Stimulated activated CD4-positive, alpha-beta T cell treated with anti-CD3 and anti-CD28 coated beads, Interleukin-2, amount 100 ng/mL, for 4 hours (primary cell): Measurements from ENCODE around the gene GFRA4.
"Not testable (repeated sequence)": the region's sequence is repeated elsewhere in the genome, so short reads cannot be mapped to it uniquely, and the experiment has no call there.

Experiments
- DNase-seq: peaks from one replicate; pipeline ENCODE4 v3.0.0-alpha.2; 2020; ENCODE audit warnings: low read depth

The GFRA4 gene

DNA sequence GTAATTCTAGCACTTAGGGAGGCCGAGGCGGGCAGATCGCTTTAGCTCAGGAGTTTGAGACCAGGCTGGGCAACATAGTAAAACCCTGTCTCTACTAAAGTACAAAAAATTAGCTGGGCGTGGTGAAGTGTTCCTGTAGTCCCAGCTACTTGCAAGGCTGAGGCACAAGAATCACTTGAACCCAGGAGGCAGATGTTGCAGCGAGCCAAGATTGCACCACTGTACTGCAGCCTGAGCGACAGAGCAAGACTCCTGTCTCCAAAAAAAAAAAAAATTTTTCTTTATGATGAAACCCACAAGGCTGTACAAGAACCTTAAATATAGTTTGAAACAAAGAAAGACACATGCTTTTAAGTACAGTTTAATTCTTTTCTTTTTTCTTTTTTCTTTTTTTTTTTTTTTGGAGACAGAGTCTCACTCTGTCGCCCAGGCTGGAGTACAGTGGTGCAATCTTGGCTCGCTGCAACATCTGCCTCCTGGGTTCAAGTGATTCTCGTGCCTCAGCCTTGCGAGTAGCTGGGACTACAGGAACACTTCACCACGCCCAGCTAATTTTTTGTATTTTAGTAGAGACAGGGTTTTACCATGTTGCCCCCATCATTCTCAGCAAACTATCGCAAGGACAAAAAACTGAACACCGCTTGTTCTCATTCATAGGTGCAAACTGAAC, 47.9 kb downstream of the GFRA4 start:
- not testable (repeated sequence) for DNase-seq

DNA sequence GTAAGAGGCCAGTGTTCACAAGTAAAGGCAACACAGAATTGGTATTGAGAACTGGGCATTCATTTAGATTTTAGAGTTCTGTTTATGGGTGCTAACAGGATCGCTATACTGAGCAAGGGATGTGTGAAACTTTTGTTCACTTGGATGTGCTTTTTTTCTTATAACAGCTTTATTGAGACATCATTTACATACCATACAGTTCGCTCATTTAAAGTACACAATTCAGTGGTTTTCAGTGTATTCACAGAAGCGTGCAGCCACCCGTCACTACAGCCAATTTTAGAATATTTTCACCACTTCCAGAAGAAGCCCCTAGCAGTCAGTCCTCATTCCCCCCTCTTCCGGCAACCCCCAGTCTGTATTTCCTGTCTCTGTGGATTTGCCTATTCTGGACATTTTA, 48.7 kb downstream of the GFRA4 start:
- DNase-seq, result no peak

DNA sequence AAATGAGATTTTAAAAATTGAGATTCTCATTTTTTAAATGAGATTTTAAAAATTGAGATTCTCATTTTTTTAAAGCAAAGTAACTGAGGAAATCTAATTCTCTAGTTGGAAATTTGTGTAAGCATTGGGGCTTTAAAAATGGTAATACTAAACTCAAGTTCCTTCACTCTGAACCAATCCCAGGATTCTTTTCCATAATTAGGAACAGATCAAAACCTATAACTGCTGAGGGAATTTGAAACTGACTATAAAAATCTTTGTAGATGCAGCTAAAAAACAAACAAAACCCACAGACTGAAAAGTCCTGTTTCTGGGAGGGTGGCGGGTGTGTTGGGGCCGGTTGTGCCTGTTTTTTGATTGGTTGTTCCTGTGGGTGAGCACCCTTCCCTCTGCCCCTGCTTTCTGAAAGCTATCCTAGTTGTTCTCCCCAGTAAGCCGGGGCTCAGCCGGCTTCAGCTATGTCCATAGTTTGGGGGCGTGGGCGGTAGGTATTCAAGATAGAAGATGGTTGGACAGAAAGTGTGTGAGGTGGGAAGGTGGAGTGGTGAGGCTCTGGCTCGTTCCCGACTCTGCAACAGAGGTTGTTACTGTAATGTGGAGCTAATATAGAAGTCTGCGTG, 49.3 kb downstream of the GFRA4 start:
- DNase-seq, result no peak

DNA sequence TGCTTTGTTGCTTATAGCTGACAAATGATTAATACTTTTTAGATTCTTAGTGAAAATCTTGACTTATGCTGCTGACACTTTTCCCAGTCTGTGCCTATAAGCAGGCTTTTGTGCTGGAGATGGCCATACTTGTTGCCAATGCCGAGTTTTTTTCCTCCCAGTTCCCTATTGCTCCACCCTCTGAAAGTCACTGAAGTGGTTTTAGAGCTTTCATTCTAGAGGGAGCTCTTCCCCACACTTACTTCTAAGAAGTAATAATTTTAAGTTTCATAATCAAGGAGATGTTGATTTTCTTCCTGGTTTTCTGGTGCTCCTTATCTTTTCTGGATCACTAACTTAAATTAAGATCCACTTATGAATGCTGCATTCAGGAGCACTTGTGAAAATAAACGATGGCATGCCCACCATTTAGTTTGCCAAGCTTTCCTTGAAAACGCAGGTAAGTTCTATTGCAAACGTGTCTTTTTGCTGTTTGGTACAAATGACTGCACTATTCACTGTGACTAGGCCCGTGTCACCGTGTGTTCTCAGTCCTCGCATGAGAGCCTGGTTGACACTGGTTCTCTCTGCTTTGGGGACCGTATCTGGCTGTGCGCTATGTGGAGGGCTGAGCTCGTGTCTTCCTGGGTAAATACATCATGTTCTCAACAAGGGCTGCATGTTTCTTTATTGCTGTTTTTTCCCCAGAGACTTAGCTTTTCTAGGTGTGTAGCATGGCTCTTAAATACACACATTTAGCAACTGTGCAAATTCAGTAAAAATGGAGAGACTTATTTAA, 50.2 kb downstream of the GFRA4 start:
- DNase-seq, result no peak

- DNase-seq, result no peak
These were observed 51.3 kb downstream of the GFRA4 start for GRCh38 chr20:3611901-3612300.
